ENCODE measurements around the gene TRIO. TPM values are rescaled to one million over a fixed set of nuclear protein-coding genes. Genes with fewer than 3 reads are reported as not detected.
A peak's percentile ranks its signal among the peaks of the same experiment; 100 is the strongest.

The TRIO gene
- total RNA-seq, 4 donors from 2014 or later: 186 to 388 (median 285) TPM

DNA sequence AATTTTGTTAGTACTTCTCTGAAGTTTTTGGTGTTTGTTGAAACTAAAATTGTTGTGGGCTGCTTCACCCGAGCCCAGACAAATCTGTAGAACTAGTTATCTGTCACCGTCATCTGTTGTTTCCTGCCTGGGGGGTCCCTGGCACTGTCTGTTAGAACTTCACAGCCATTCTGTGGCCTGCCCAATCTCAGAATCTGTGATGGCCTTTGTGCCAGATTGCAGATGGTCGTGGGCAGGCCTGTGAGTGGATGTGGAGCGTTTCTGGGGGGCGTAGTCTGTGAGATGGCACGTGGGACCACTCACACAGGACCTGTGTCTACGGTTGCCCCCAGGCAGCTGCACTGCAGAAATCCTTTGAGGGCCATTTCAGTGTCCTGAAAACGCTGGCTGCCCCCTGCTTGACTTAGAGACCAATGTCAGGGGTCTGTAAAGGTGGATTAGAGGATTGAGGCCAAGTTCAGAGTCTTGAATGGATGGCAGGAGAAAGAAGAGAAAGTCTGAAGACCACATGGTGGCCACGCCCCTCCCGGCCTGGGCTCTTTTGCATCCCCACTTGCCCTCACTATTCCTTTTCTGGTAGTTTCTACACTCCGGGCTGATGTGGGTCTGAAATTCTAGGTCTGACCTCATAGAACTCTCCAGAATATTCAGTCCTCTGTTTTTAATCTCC, 38.3 kb downstream of the TRIO start:
- WGBS, 2 donors (ENCODE audit: low coverage in 1 of 2): 80 to 85% methylated on average over 1 to 11 of the region's 11 CpGs
- Histone ChIP-seq H3K9me3 (no peaks in the 10 kb centered on the region), H3K4me1 (peaks cover 26 to 86% (median 54%) of the 10 kb centered on the region in 4 donors), H3K27me3 (no peaks in the 10 kb centered on the region), H3K27ac (peak overlapping the region; percentile 76 to 85 (median 84)), H3K4me3 (no peak overlapping the region), H3K36me3 (no peaks in the 10 kb centered on the region)
- intact Hi-C loops (cut with DNase I; ENCODE audit: low total_unique reads) (no loop called here), in situ Hi-C loops (cut with MboI; ENCODE audit: low pct_ligation_motif_present in 1 of 4, low pct_unique_long_range_greater_than_20kb in 1 of 4, low sequenced_read_pairs in 3 of 4) (no loop called here)
- TF ChIP-seq POLR2A (IDR thresholded peaks at IDR 0.05) (no peak), POLR2AphosphoS5 (IDR thresholded peaks at IDR 0.05) (no peak), EP300 (IDR thresholded peaks at IDR 0.05; ENCODE audit: low read depth) (no peak), CTCF (IDR thresholded peaks at IDR 0.05) (no peak)
- DNase-seq: no peak

DNA sequence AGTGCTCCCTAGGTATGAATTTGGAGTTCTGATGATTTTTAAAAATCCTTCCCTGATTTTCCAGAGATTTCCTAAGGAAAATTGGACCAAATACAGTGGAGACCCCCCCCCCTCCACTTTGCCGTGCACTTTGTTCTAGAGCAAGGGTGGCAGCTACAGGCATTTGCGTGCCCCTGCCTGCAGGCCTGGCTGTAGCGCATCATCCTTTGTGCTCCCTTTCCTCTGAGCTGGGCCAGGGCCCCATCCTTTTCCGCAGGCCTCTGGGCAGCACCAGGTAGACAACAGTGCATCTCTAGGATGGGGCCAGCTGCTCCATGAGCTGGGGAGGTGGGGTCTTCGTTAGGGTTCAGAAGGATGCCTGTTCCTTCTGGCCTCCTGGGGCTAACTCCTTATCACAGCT, 39.6 kb downstream of the TRIO start:
- Histone ChIP-seq H3K4me3 (no peak overlapping the region), H3K27ac (peak overlapping the region; percentile 76 to 85 (median 84)), H3K9me3 (no peaks in the 10 kb centered on the region), H3K36me3 (no peaks in the 10 kb centered on the region), H3K4me1 (peaks cover 23 to 86% (median 57%) of the 10 kb centered on the region in 4 donors), H3K27me3 (no peaks in the 10 kb centered on the region)
- TF ChIP-seq EP300 (IDR thresholded peaks at IDR 0.05; ENCODE audit: low read depth) (no peak), CTCF (IDR thresholded peaks at IDR 0.05) (no peak), POLR2A (IDR thresholded peaks at IDR 0.05) (no peak), POLR2AphosphoS5 (IDR thresholded peaks at IDR 0.05) (no peak)
- WGBS, 2 donors (ENCODE audit: low coverage in 1 of 2): 91% methylated on average over 5 of the region's 5 CpGs; no CpG with 5 or more reads in 1 of the 2 donors
- intact Hi-C loops (cut with DNase I; ENCODE audit: low total_unique reads) (no loop called here), in situ Hi-C loops (cut with MboI; ENCODE audit: low pct_ligation_motif_present in 1 of 4, low pct_unique_long_range_greater_than_20kb in 1 of 4, low sequenced_read_pairs in 3 of 4) (no loop called here)
- DNase-seq: no peak

GRCh38 chr5:14183187-14183939, 40.2 kb downstream of the TRIO start:
- TF ChIP-seq EP300 (IDR thresholded peaks at IDR 0.05; ENCODE audit: low read depth): no peak
- no peak for TF ChIP-seq CTCF (IDR thresholded peaks at IDR 0.05)
- TF ChIP-seq POLR2A (IDR thresholded peaks at IDR 0.05): no peak
- Histone ChIP-seq H3K27ac (peak overlapping the region; percentile 76 to 85 (median 84)), H3K9me3 (no peaks in the 10 kb centered on the region), H3K4me3 (peak overlapping the region in 1 of 4 donors; percentile 17), H3K4me1 (peaks cover 18 to 86% (median 56%) of the 10 kb centered on the region in 4 donors), H3K27me3 (no peaks in the 10 kb centered on the region), H3K36me3 (no peaks in the 10 kb centered on the region)
- in situ Hi-C loops (cut with MboI; ENCODE audit: low pct_ligation_motif_present in 1 of 4, low pct_unique_long_range_greater_than_20kb in 1 of 4, low sequenced_read_pairs in 3 of 4) (no loop called here), intact Hi-C loops (cut with DNase I; ENCODE audit: low total_unique reads) (no loop called here)
- WGBS, 2 donors (ENCODE audit: low coverage in 1 of 2): 41 to 56% methylated on average over 5 to 8 of the region's 8 CpGs
- DNase-seq: no peak

DNA sequence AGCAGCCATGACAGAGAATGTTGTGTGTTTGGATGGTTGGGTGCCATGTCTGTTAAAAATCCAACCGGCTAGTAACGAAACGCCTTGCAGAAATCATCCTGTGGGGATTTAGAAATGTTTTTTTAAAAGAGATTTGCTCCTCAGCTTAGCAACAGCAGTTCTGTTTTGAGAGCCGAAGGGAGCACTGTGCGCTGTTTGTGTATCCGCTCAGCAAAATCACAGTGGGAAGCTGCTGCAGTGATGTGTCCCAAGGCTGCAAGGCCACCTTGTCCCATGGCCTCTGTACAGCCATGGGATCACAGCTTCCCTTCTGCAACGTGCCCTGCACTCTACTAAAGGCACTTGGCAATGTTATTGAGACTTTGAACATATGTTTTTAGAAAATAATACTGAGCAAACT, 40.9 kb downstream of the TRIO start:
- no peak for DNase-seq
- 80% methylated on average over 1 to 7 of the region's 7 CpGs for WGBS, 2 donors (ENCODE audit: low coverage in 1 of 2)
- Histone ChIP-seq H3K27me3 (no peaks in the 10 kb centered on the region), H3K9me3 (no peaks in the 10 kb centered on the region), H3K4me1 (peaks cover 13 to 81% (median 54%) of the 10 kb centered on the region in 4 donors), H3K36me3 (no peaks in the 10 kb centered on the region), H3K27ac (peak overlapping the region; percentile 76 to 85 (median 84)), H3K4me3 (peak overlapping the region in 1 of 4 donors; percentile 17)
- TF ChIP-seq POLR2A (IDR thresholded peaks at IDR 0.05) (no peak), POLR2AphosphoS5 (IDR thresholded peaks at IDR 0.05) (no peak), EP300 (IDR thresholded peaks at IDR 0.05; ENCODE audit: low read depth) (no peak), CTCF (IDR thresholded peaks at IDR 0.05) (no peak)
- intact Hi-C loops (cut with DNase I; ENCODE audit: low total_unique reads): no loop called here
- in situ Hi-C loops (cut with MboI; ENCODE audit: low pct_ligation_motif_present in 1 of 4, low pct_unique_long_range_greater_than_20kb in 1 of 4, low sequenced_read_pairs in 3 of 4): no loop called here

Data from transverse colon (tissue), 4 donors.